ENCODE data around the gene CCNH. TPM values are rescaled to one million over a fixed set of nuclear protein-coding genes. Genes with fewer than 3 reads are reported as not detected.

CCNH gene
- polyA plus RNA-seq, 2 of the 4 experiments (the other 2 are of a cell fraction): 74.1 to 85.1 TPM

DNA sequence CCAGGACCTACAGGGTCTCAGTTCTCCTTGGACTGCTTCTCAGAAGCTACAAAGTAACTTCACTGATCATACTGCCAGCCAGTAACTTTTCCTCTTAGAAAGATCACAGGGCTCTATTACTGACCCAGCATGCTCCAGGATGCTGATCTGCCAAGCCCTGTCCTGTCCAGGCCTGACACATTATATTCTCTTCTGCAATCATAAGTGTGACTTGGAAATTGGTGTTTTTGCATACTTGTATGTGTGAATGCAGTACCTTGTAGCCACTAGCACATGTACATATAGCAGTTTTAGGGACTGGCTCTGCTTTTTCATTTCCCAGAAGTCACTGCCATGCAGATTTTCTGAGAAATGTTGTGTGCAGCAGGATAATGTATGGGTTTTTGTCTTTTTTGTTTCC, 40.1 kb upstream of the CCNH start (continued):
- TF ChIP-seq, protein P1, sequence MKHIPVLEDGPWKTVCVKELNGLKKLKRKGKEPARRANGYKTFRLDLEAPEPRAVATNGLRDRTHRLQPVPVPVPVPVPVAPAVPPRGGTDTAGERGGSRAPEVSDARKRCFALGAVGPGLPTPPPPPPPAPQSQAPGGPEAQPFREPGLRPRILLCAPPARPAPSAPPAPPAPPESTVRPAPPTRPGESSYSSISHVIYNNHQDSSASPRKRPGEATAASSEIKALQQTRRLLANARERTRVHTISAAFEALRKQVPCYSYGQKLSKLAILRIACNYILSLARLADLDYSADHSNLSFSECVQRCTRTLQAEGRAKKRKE (CRISPR knock-in tag; IDR thresholded peaks at IDR 0.05; ENCODE audit: low read depth): no peak
- no peak for TF ChIP-seq NPAS2 (CRISPR knock-in tag; IDR thresholded peaks at IDR 0.05; ENCODE audit: borderline replicate concordance)

DNA sequence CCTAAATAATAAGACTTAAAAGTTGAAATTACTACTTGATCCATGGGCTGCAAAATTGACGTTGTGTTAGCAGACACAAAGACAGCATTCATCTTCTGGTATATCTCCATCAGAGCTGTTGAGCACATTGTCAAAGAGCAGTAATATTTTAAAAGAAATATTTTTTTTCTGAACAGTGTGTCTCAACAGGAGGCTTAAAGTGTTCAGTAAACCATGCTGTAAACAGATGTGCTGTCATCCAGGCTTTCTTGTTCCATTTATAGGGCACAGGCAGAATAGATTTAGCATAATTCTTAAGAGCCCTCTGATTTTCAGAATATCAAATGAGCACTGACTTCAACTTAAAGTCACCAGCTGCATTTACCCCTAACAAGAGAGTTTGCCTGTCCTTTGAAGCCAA, 29.7 kb upstream of the CCNH start:
- WGBS (ENCODE audit: missing lambda C conversion rate): 0% methylated on average over 1 of the region's 1 CpG
- no peak for FAIRE-seq
- H3K27ac ChIP-seq: no peak overlapping the region
- TF ChIP-seq POLR2AphosphoS2 (conservative IDR thresholded peaks at IDR 0.05; ENCODE audit: low read length) (no peak), EHF (CRISPR knock-in tag; IDR thresholded peaks at IDR 0.05) (no peak), RNF2 (IDR thresholded peaks at IDR 0.05; ENCODE audit: borderline replicate concordance, low read depth) (no peak), BHLHE40 (IDR thresholded peaks at IDR 0.05; ENCODE audit: low read depth, low read length) (no peak), NFE2L2 (conservative IDR thresholded peaks at IDR 0.05; ENCODE audit: low read length) (no peak), MAFK (IDR thresholded peaks at IDR 0.05; ENCODE audit: partially characterized antibody) (no peak), FOSB (CRISPR knock-in tag; IDR thresholded peaks at IDR 0.05) (no peak), HOXA7 (CRISPR knock-in tag; IDR thresholded peaks at IDR 0.05) (no peak), NPAS2 (CRISPR knock-in tag; IDR thresholded peaks at IDR 0.05; ENCODE audit: borderline replicate concordance) (no peak), MYC (IDR thresholded peaks at IDR 0.05; ENCODE audit: borderline replicate concordance, low read length) (no peak), RCOR1 (IDR thresholded peaks at IDR 0.05; ENCODE audit: low read depth, low read length) (no peak), ZSCAN20 (CRISPR knock-in tag; IDR thresholded peaks at IDR 0.05) (no peak), JUNB (IDR thresholded peaks at IDR 0.05) (no peak), CBX8 (IDR thresholded peaks at IDR 0.05) (no peak), ZFP36 (IDR thresholded peaks at IDR 0.05; ENCODE audit: borderline replicate concordance, partially characterized antibody) (no peak), KDM1A (IDR thresholded peaks at IDR 0.05; ENCODE audit: low read depth) (no peak), HOXB13 (CRISPR knock-in tag; IDR thresholded peaks at IDR 0.05; ENCODE audit: low read depth) (no peak)
- H3K4me1 ChIP-seq: no peaks in the 10 kb centered on the region
- POLR2A ChIA-PET: no interaction called here
- no peak for DNase-seq (ENCODE audit: low read depth in 1 of 2, low spot score in 1 of 2)
- H3K4me2 ChIP-seq: no peak overlapping the region
- H3K4me3 ChIP-seq: no peak overlapping the region
- H3K9me3 ChIP-seq: no peaks in the 10 kb centered on the region
- ATAC-seq: no peak
- CTCF ChIA-PET: no interaction called here

DNA sequence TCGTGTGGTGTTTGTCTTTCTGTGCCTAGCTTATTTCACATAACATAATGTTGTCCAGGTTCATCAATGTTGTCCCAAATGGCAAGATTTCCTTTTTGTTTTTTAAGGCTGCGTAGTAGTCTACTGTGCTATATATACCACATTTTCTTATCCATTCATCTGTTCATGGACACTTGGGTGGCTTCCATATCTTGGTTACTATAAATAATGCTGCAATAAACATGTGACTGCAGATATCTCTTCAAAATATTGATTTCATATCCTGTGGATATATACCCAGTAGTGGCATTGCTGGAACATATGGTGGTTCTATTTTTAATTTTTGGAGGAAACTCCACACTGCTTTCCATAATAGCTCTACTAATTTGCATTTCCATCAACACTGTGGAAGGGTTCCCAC, 25.5 kb upstream of the CCNH start:
- TF ChIP-seq, protein P2, sequence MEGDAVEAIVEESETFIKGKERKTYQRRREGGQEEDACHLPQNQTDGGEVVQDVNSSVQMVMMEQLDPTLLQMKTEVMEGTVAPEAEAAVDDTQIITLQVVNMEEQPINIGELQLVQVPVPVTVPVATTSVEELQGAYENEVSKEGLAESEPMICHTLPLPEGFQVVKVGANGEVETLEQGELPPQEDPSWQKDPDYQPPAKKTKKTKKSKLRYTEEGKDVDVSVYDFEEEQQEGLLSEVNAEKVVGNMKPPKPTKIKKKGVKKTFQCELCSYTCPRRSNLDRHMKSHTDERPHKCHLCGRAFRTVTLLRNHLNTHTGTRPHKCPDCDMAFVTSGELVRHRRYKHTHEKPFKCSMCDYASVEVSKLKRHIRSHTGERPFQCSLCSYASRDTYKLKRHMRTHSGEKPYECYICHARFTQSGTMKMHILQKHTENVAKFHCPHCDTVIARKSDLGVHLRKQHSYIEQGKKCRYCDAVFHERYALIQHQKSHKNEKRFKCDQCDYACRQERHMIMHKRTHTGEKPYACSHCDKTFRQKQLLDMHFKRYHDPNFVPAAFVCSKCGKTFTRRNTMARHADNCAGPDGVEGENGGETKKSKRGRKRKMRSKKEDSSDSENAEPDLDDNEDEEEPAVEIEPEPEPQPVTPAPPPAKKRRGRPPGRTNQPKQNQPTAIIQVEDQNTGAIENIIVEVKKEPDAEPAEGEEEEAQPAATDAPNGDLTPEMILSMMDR (IDR thresholded peaks at IDR 0.05): no peak
- no peak for TF ChIP-seq HDAC2 (IDR thresholded peaks at IDR 0.05)
- no peak for TF ChIP-seq KDM5A (IDR thresholded peaks at IDR 0.05)
- TF ChIP-seq, protein P3, sequence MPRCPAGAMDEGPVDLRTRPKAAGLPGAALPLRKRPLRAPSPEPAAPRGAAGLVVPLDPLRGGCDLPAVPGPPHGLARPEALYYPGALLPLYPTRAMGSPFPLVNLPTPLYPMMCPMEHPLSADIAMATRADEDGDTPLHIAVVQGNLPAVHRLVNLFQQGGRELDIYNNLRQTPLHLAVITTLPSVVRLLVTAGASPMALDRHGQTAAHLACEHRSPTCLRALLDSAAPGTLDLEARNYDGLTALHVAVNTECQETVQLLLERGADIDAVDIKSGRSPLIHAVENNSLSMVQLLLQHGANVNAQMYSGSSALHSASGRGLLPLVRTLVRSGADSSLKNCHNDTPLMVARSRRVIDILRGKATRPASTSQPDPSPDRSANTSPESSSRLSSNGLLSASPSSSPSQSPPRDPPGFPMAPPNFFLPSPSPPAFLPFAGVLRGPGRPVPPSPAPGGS (IDR thresholded peaks at IDR 0.05): no peak
- no peak for TF ChIP-seq GATA3 (IDR thresholded peaks at IDR 0.05; ENCODE audit: borderline replicate concordance)
- TF ChIP-seq TFCP2L1 (CRISPR knock-in tag; IDR thresholded peaks at IDR 0.05): no peak
- TF ChIP-seq ZSCAN20 (CRISPR knock-in tag; IDR thresholded peaks at IDR 0.05): no peak
- TF ChIP-seq, protein P4, sequence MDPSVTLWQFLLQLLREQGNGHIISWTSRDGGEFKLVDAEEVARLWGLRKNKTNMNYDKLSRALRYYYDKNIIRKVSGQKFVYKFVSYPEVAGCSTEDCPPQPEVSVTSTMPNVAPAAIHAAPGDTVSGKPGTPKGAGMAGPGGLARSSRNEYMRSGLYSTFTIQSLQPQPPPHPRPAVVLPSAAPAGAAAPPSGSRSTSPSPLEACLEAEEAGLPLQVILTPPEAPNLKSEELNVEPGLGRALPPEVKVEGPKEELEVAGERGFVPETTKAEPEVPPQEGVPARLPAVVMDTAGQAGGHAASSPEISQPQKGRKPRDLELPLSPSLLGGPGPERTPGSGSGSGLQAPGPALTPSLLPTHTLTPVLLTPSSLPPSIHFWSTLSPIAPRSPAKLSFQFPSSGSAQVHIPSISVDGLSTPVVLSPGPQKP (IDR thresholded peaks at IDR 0.05; ENCODE audit: low read depth, low read length): no peak
- no peak for TF ChIP-seq POLR2AphosphoS2 (conservative IDR thresholded peaks at IDR 0.05; ENCODE audit: low read length)
- no peak for TF ChIP-seq RCOR1 (IDR thresholded peaks at IDR 0.05; ENCODE audit: low read depth, low read length)
- no peak for TF ChIP-seq HOXB13 (CRISPR knock-in tag; IDR thresholded peaks at IDR 0.05; ENCODE audit: low read depth)
- Histone ChIP-seq H3K4me1 (no peaks in the 10 kb centered on the region), H3K27ac (no peak overlapping the region), H3K4me3 (no peak overlapping the region), H3K4me2 (no peak overlapping the region), H3K9me3 (no peaks in the 10 kb centered on the region)
- POLR2A ChIA-PET: no interaction called here
- DNase-seq (ENCODE audit: low read depth in 1 of 2, low spot score in 1 of 2): no peak
- WGBS (ENCODE audit: missing lambda C conversion rate): 37% methylated on average over 2 of the region's 2 CpGs
- no peak for ATAC-seq
- no peak for FAIRE-seq
- CTCF ChIA-PET: no interaction called here
